HCT116 (cell line): ENCODE data around the gene UBE2F. TPM values are rescaled to one million over a fixed set of nuclear protein-coding genes. Genes with fewer than 3 reads are reported as not detected.

ENCODE experiments used
- ATAC-seq: fragments of 200-7000 bp; cut with Tn5 transposase; 2 replicates; pipeline ENCODE4 v1.9.1; 2020; ENCODE audit warnings: mild to moderate bottlenecking, moderate library complexity
- BruUV-seq: library from RNA; stranded (reverse); fragments of 400-500 nt; replicated peaks from 2 replicates; lab custom pipeline; 2021; lab: Mats Ljungman, UMichigan
- CTCF ChIA-PET: fragments of 300-600 bp; sonication (Branson Sonifier 250); formaldehyde crosslinking; loops from one replicate; lab custom pipeline; 2021; ENCODE audit warnings: antibody characterized with exemption; lab: Charles Lee
- POLR2A ChIA-PET: fragments of 300-600, 350-600 bp; sonication (Branson Sonifier 250); formaldehyde crosslinking; loops from one replicate; lab custom pipeline; 2021; ENCODE audit warnings: antibody characterized with exemption; lab: Charles Lee
- RAD21 ChIA-PET, 2 experiments: fragments of 300-600 bp; sonication (Branson Sonifier 250); formaldehyde crosslinking; loops; one replicate each; lab custom pipeline; 2023; ENCODE audit warnings: low total read pairs in 2 of 2; ENCODE audit not compliant: uncharacterized antibody in 2 of 2, unreplicated experiment in 2 of 2, low non-redundant PET in 1 of 2; lab: Charles Lee
- DNase-seq: peaks from one replicate; pipeline ENCODE4 v3.0.0-alpha.2; 2010; ENCODE audit warnings: low read depth, low spot score
- H2AFZ ChIP-seq: fragments of 200-600 bp; shearing (Covaris generic), sonication (generic); 2 replicates; pipeline ENCODE4 v1.6.1; 2017; ENCODE audit warnings: low read depth, mixed run types, mixed read lengths, antibody characterized with exemption, low read length; ENCODE audit not compliant: poor library complexity, severe bottlenecking
- H3K27ac ChIP-seq: 2 replicates; pipeline ENCODE4 v1.5.1; 2012; ENCODE audit warnings: low read depth, low read length
- H3K27me3 ChIP-seq: fragments of 200-600 bp; sonication (generic); 2 replicates; pipeline ENCODE4 v1.6.1; 2016; ENCODE audit warnings: mixed run types, low read length, mixed read lengths; ENCODE audit not compliant: insufficient read depth
- H3K36me3 ChIP-seq, 2 experiments: fragments of 200-500 bp in 1 of 2; fragments of 200-600 bp in 1 of 2; sonication (Bioruptor generic) in 1 of 2; sonication (generic) in 1 of 2; 2 replicates each; pipeline versions ENCODE4 v1.5.1 to v1.6.1; 2014 to 2016; ENCODE audit warnings: low read length in 2 of 2, inconsistent platforms in 1 of 2, mixed read lengths in 1 of 2, mixed run types in 1 of 2; ENCODE audit not compliant: insufficient read depth in 2 of 2, control insufficient read depth in 1 of 2
- H3K4me1 ChIP-seq, 2 experiments: fragments of 200-600 bp in 1 of 2; sonication (generic) in 1 of 2; 2 replicates each; pipeline versions ENCODE4 v1.5.1 to v1.6.1; 2012 to 2017; ENCODE audit warnings: low read length in 2 of 2, inconsistent platforms in 1 of 2, mild to moderate bottlenecking in 1 of 2, mixed read lengths in 1 of 2, mixed run types in 1 of 2, moderate library complexity in 1 of 2; ENCODE audit not compliant: insufficient read depth in 2 of 2, control insufficient read depth in 1 of 2
- H3K4me2 ChIP-seq: fragments of 200-600 bp; sonication (generic); 2 replicates; pipeline ENCODE4 v1.6.1; 2017; ENCODE audit warnings: mixed run types, low read length, mixed read lengths
- H3K4me3 ChIP-seq, 2 experiments: fragments of 200-600 bp in 1 of 2; sonication (generic) in 1 of 2; replicated peaks in 1 of 2; 2 replicates each; pipeline ENCODE4 v1.5.1; 2011 to 2016; ENCODE audit warnings: low read length in 2 of 2, control low read depth in 1 of 2, low read depth in 1 of 2, mild to moderate bottlenecking in 1 of 2, mixed read lengths in 1 of 2, mixed run types in 1 of 2
- H3K79me2 ChIP-seq: fragments of 200-600 bp; sonication (generic); 2 replicates; pipeline ENCODE4 v1.6.1; 2017; ENCODE audit warnings: mild to moderate bottlenecking, mixed run types, low read length, moderate library complexity, mixed read lengths; ENCODE audit not compliant: insufficient read depth
- H3K9ac ChIP-seq: fragments of 200-600 bp; sonication (generic); 2 replicates; pipeline ENCODE4 v1.6.1; 2016; ENCODE audit warnings: low read length, mixed read lengths
- H3K9me2 ChIP-seq: fragments of 200-600 bp; sonication (generic), shearing (Covaris generic); 2 replicates; pipeline ENCODE4 v1.6.1; 2017; ENCODE audit warnings: mixed run types, mild to moderate bottlenecking, moderate library complexity; ENCODE audit not compliant: insufficient read depth
- H3K9me3 ChIP-seq, 2 experiments: fragments of 200-500 bp in 1 of 2; fragments of 200-600 bp in 1 of 2; sonication (Bioruptor generic) in 1 of 2; sonication (generic) in 1 of 2; 2 replicates each; pipeline ENCODE4 v1.6.1; 2014 to 2017; ENCODE audit warnings: low read length in 2 of 2, mixed read lengths in 2 of 2, inconsistent platforms in 1 of 2, low read depth in 1 of 2, mild to moderate bottlenecking in 1 of 2, mixed run types in 1 of 2, moderate library complexity in 1 of 2; ENCODE audit not compliant: control insufficient read depth in 1 of 2, insufficient read depth in 1 of 2
- H4K20me1 ChIP-seq: fragments of 200-600 bp; sonication (generic), shearing (Covaris generic); 2 replicates; pipeline ENCODE4 v1.6.1; 2017; ENCODE audit warnings: mixed run types, mild to moderate bottlenecking, moderate library complexity; ENCODE audit not compliant: insufficient read depth
- ATF3 ChIP-seq: IDR thresholded peaks from 2 replicates; pipeline ENCODE4 v1.6.1; 2012
- CEBPB ChIP-seq: IDR thresholded peaks from 2 replicates; pipeline ENCODE4 v1.6.1; 2012; ENCODE audit warnings: low read depth
- ELF1 ChIP-seq: IDR thresholded peaks from 2 replicates; pipeline ENCODE4 v1.6.1; 2012; ENCODE audit warnings: low read depth, borderline replicate concordance
- EZH2 ChIP-seq: fragments of 200-600 bp; sonication (generic); IDR thresholded peaks from 2 replicates; pipeline ENCODE4 v1.6.1; 2017; ENCODE audit warnings: antibody characterized with exemption, mixed run types
- JUND ChIP-seq: IDR thresholded peaks from 2 replicates; pipeline ENCODE4 v1.6.1; 2012
- REST ChIP-seq: IDR thresholded peaks from 2 replicates; pipeline ENCODE4 v1.6.1; 2012; ENCODE audit warnings: low read depth
- ZBTB33 ChIP-seq: IDR thresholded peaks from 2 replicates; pipeline ENCODE4 v1.6.1; 2011; ENCODE audit warnings: mild to moderate bottlenecking, low read length, moderate library complexity; ENCODE audit not compliant: insufficient replicate concordance; ENCODE audit errors: extremely low read depth
- ZFX ChIP-seq: fragments of 450-650 bp; IDR thresholded peaks from 2 replicates; pipeline ENCODE4 v1.6.1; 2017
- ZNF274 ChIP-seq: fragments of 200-500 bp; sonication (Bioruptor generic); IDR thresholded peaks from 2 replicates; pipeline ENCODE4 v1.6.1; 2014; ENCODE audit warnings: mild to moderate bottlenecking, low read depth, low read length, inconsistent platforms
- intact Hi-C: fragments of 100-400 bp; cut with micrococcal nuclease; formaldehyde crosslinking; loops from 2 replicates; pipeline ENCODE4 v1.10.0; 2022
- total RNA-seq: library from RNA; stranded (reverse); gene quantifications from one replicate; pipeline ENCODE4 v1.2.1, GENCODE V29; 2021; ENCODE audit not compliant: unreplicated experiment

Gene UBE2F
- total RNA-seq, 1 experiment from 2014 or later, result 32.8 TPM

- no peak for TF ChIP-seq ZBTB33
- TF ChIP-seq, all 23 proteins: peak for 0
Measured at GRCh38 chr2:237924164-237924534, 42.7 kb upstream of the UBE2F start (continued).

DNA sequence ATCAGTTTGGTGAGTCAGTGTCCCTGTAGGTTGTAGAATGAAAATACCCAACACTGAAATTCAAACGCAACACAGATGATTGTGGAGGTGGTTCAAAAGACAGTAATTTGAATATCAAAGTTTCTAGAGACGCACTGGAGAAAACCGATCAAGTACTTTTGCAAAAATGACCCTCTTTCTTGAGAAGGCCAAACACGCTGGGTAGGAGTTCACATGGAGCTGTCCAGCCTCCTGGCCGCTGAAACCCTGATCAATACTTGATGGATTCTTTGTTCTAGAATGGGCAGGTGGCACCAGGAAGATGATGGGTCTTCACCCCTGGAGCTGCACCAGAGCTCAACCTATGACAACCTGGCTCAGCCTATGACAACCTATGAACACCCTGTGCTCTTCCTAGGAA is 39.7 kb upstream of the UBE2F start:
- no peak overlapping the region for H3K4me3 ChIP-seq
- H3K9ac ChIP-seq, result no peak overlapping the region
- H3K27me3 ChIP-seq, result no peaks in the 10 kb centered on the region
- CTCF ChIA-PET, result no interaction called here
- no peak overlapping the region for H2AFZ ChIP-seq
- DNase-seq (no peak), ATAC-seq (no peak)
- BruUV-seq, result no TSS peak
- no peak for TF ChIP-seq ZFX
- no peak for TF ChIP-seq CEBPB
- TF ChIP-seq JUND, result no peak
- no peak; the same call in 1 of the 2 replicates for TF ChIP-seq REST
- no peak for TF ChIP-seq ZNF274
- TF ChIP-seq ATF3, result no peak
- TF ChIP-seq EZH2, result no peak
- TF ChIP-seq ELF1, result no peak
- no peak overlapping the region for H3K27ac ChIP-seq
- POLR2A ChIA-PET, result interaction anchor here (0.7 kb wide), 1 partner anchor 172 kb away, joined by 5 read pairs; no protein-coding TSS in a partner anchor
- H3K9me2 ChIP-seq, result no peaks in the 10 kb centered on the region
- H3K9me3 ChIP-seq, result peaks cover 4 to 14% of the 10 kb centered on the region in 2 experiments; a peak in 2 of 4 replicates
- intact Hi-C loops, result no loop called here
- H4K20me1 ChIP-seq, result no peaks in the 10 kb centered on the region
- RAD21 ChIA-PET, result no interaction called here
- no peaks in the 10 kb centered on the region for H3K79me2 ChIP-seq
- no peak overlapping the region for H3K4me2 ChIP-seq
- H3K4me1 ChIP-seq, result peaks cover 13 to 20% of the 10 kb centered on the region in 2 experiments
- H3K36me3 ChIP-seq, result no peaks in the 10 kb centered on the region
